Measurements from ENCODE around the gene GALNT10.

Gene GALNT10

GRCh38 chr5:154248691-154249090 is 58.2 kb downstream of the GALNT10 start:
- H3K4me1 ChIP-seq (ENCODE audit: control insufficient read depth, insufficient read depth, low read length): peaks cover 18% of the 10 kb centered on the region
- H3K36me3 ChIP-seq (ENCODE audit: control insufficient read depth, insufficient read depth, low read length): no peaks in the 10 kb centered on the region
- no peak overlapping the region for H3K27ac ChIP-seq (ENCODE audit: low read depth, low read length)
- H3K9ac ChIP-seq (ENCODE audit: low read length): no peak overlapping the region
- no peaks in the 10 kb centered on the region for H3K27me3 ChIP-seq (ENCODE audit: control insufficient read depth, insufficient read depth, low read length)
- no peak overlapping the region for H3K4me3 ChIP-seq (ENCODE audit: low read length)

GRCh38 chr5:154249826-154250225 is 59.3 kb downstream of the GALNT10 start:
- no peak overlapping the region for H3K9ac ChIP-seq (ENCODE audit: low read length)
- H3K27ac ChIP-seq (ENCODE audit: low read depth, low read length): no peak overlapping the region
- peaks cover 15% of the 10 kb centered on the region for H3K4me1 ChIP-seq (ENCODE audit: control insufficient read depth, insufficient read depth, low read length)
- no peak overlapping the region for H3K4me3 ChIP-seq (ENCODE audit: low read length)
- H3K36me3 ChIP-seq (ENCODE audit: control insufficient read depth, insufficient read depth, low read length): no peaks in the 10 kb centered on the region
- H3K27me3 ChIP-seq (ENCODE audit: control insufficient read depth, insufficient read depth, low read length): no peaks in the 10 kb centered on the region

GRCh38 chr5:154251529-154251928 is 61.0 kb downstream of the GALNT10 start:
- Histone ChIP-seq H3K27me3 (ENCODE audit: control insufficient read depth, insufficient read depth, low read length) (no peaks in the 10 kb centered on the region), H3K9ac (ENCODE audit: low read length) (no peak overlapping the region)

GRCh38 chr5:154253807-154254206 is 63.3 kb downstream of the GALNT10 start:
- Histone ChIP-seq H3K4me3 (ENCODE audit: low read length) (no peak overlapping the region), H3K27ac (ENCODE audit: low read depth, low read length) (no peak overlapping the region), H3K4me1 (ENCODE audit: control insufficient read depth, insufficient read depth, low read length) (peaks cover 15% of the 10 kb centered on the region), H3K27me3 (ENCODE audit: control insufficient read depth, insufficient read depth, low read length) (no peaks in the 10 kb centered on the region), H3K36me3 (ENCODE audit: control insufficient read depth, insufficient read depth, low read length) (no peaks in the 10 kb centered on the region), H3K9ac (ENCODE audit: low read length) (no peak overlapping the region)

More at GRCh38 chr5:154251529-154251928, 61.0 kb downstream of the GALNT10 start:
- peaks cover 15% of the 10 kb centered on the region for H3K4me1 ChIP-seq (ENCODE audit: control insufficient read depth, insufficient read depth, low read length)
- no peak overlapping the region for H3K4me3 ChIP-seq (ENCODE audit: low read length)
- H3K27ac ChIP-seq (ENCODE audit: low read depth, low read length): no peak overlapping the region
- H3K36me3 ChIP-seq (ENCODE audit: control insufficient read depth, insufficient read depth, low read length): no peaks in the 10 kb centered on the region

- Histone ChIP-seq H3K4me1 (ENCODE audit: control insufficient read depth, insufficient read depth, low read length) (peaks cover 12% of the 10 kb centered on the region), H3K36me3 (ENCODE audit: control insufficient read depth, insufficient read depth, low read length) (no peaks in the 10 kb centered on the region), H3K27ac (ENCODE audit: low read depth, low read length) (no peak overlapping the region), H3K4me3 (ENCODE audit: low read length) (no peak overlapping the region), H3K27me3 (ENCODE audit: control insufficient read depth, insufficient read depth, low read length) (no peaks in the 10 kb centered on the region), H3K9ac (ENCODE audit: low read length) (no peak overlapping the region)
Observed at GRCh38 chr5:154254896-154255295, 64.4 kb downstream of the GALNT10 start.

GRCh38 chr5:154257046-154257445 is 66.5 kb downstream of the GALNT10 start:
- H3K27ac ChIP-seq (ENCODE audit: low read depth, low read length): no peak overlapping the region
- peaks cover under 1% of the 10 kb centered on the region for H3K4me1 ChIP-seq (ENCODE audit: control insufficient read depth, insufficient read depth, low read length)
- H3K27me3 ChIP-seq (ENCODE audit: control insufficient read depth, insufficient read depth, low read length): no peaks in the 10 kb centered on the region
- H3K36me3 ChIP-seq (ENCODE audit: control insufficient read depth, insufficient read depth, low read length): no peaks in the 10 kb centered on the region
- H3K9ac ChIP-seq (ENCODE audit: low read length): no peak overlapping the region
- no peak overlapping the region for H3K4me3 ChIP-seq (ENCODE audit: low read length)

- Histone ChIP-seq H3K9ac (ENCODE audit: low read length) (no peak overlapping the region), H3K36me3 (ENCODE audit: control insufficient read depth, insufficient read depth, low read length) (no peaks in the 10 kb centered on the region), H3K4me1 (ENCODE audit: control insufficient read depth, insufficient read depth, low read length) (no peaks in the 10 kb centered on the region), H3K4me3 (ENCODE audit: low read length) (no peak overlapping the region), H3K27ac (ENCODE audit: low read depth, low read length) (no peak overlapping the region), H3K27me3 (ENCODE audit: control insufficient read depth, insufficient read depth, low read length) (no peaks in the 10 kb centered on the region)
Observed at GRCh38 chr5:154258531-154259217, 68.1 kb downstream of the GALNT10 start.

- H3K27me3 ChIP-seq (ENCODE audit: control insufficient read depth, insufficient read depth, low read length): no peaks in the 10 kb centered on the region
- H3K4me3 ChIP-seq (ENCODE audit: low read length): no peak overlapping the region
- H3K36me3 ChIP-seq (ENCODE audit: control insufficient read depth, insufficient read depth, low read length): no peaks in the 10 kb centered on the region
- no peak overlapping the region for H3K9ac ChIP-seq (ENCODE audit: low read length)
- H3K27ac ChIP-seq (ENCODE audit: low read depth, low read length): no peak overlapping the region
- no peaks in the 10 kb centered on the region for H3K4me1 ChIP-seq (ENCODE audit: control insufficient read depth, insufficient read depth, low read length)
Observed at GRCh38 chr5:154260224-154260927, 69.8 kb downstream of the GALNT10 start.

- Histone ChIP-seq H3K4me3 (ENCODE audit: low read length) (no peak overlapping the region), H3K27ac (ENCODE audit: low read depth, low read length) (no peak overlapping the region), H3K27me3 (ENCODE audit: control insufficient read depth, insufficient read depth, low read length) (no peaks in the 10 kb centered on the region)
Observed at GRCh38 chr5:154262342-154262741, 71.8 kb downstream of the GALNT10 start.

GRCh38 chr5:154264549-154265196 is 74.1 kb downstream of the GALNT10 start:
- no peaks in the 10 kb centered on the region for H3K27me3 ChIP-seq (ENCODE audit: control insufficient read depth, insufficient read depth, low read length)
- no peaks in the 10 kb centered on the region for H3K36me3 ChIP-seq (ENCODE audit: control insufficient read depth, insufficient read depth, low read length)
- H3K4me3 ChIP-seq (ENCODE audit: low read length): no peak overlapping the region
- no peak overlapping the region for H3K27ac ChIP-seq (ENCODE audit: low read depth, low read length)
- no peak overlapping the region for H3K9ac ChIP-seq (ENCODE audit: low read length)
- no peaks in the 10 kb centered on the region for H3K4me1 ChIP-seq (ENCODE audit: control insufficient read depth, insufficient read depth, low read length)

More at GRCh38 chr5:154262342-154262741, 71.8 kb downstream of the GALNT10 start:
- no peaks in the 10 kb centered on the region for H3K4me1 ChIP-seq (ENCODE audit: control insufficient read depth, insufficient read depth, low read length)
- no peaks in the 10 kb centered on the region for H3K36me3 ChIP-seq (ENCODE audit: control insufficient read depth, insufficient read depth, low read length)
- H3K9ac ChIP-seq (ENCODE audit: low read length): no peak overlapping the region

GRCh38 chr5:154265197-154265773 is 74.8 kb downstream of the GALNT10 start:
- Histone ChIP-seq H3K9ac (ENCODE audit: low read length) (no peak overlapping the region), H3K27me3 (ENCODE audit: control insufficient read depth, insufficient read depth, low read length) (no peaks in the 10 kb centered on the region), H3K27ac (ENCODE audit: low read depth, low read length) (no peak overlapping the region), H3K36me3 (ENCODE audit: control insufficient read depth, insufficient read depth, low read length) (no peaks in the 10 kb centered on the region), H3K4me3 (ENCODE audit: low read length) (no peak overlapping the region), H3K4me1 (ENCODE audit: control insufficient read depth, insufficient read depth, low read length) (no peaks in the 10 kb centered on the region)

GRCh38 chr5:154267516-154267915 is 77.0 kb downstream of the GALNT10 start:
- no peak overlapping the region for H3K27ac ChIP-seq (ENCODE audit: low read depth, low read length)
- no peaks in the 10 kb centered on the region for H3K27me3 ChIP-seq (ENCODE audit: control insufficient read depth, insufficient read depth, low read length)
- no peak overlapping the region for H3K4me3 ChIP-seq (ENCODE audit: low read length)
- H3K36me3 ChIP-seq (ENCODE audit: control insufficient read depth, insufficient read depth, low read length): no peaks in the 10 kb centered on the region
- no peaks in the 10 kb centered on the region for H3K4me1 ChIP-seq (ENCODE audit: control insufficient read depth, insufficient read depth, low read length)
- no peak overlapping the region for H3K9ac ChIP-seq (ENCODE audit: low read length)
